Measurements from ENCODE around the gene GPC6. TPM values are rescaled to one million over a fixed set of nuclear protein-coding genes. Genes with fewer than 3 reads are reported as not detected.

The GPC6 gene
- total RNA-seq, 1 experiment from 2014 or later: 5.1 TPM

GRCh38 chr13:94163535-94163934 is 936.9 kb downstream of the GPC6 start:
- DNase-seq (ENCODE audit: low spot score): no peak

- no peak for DNase-seq (ENCODE audit: low spot score)
Observed at GRCh38 chr13:94168783-94169453, 942.3 kb downstream of the GPC6 start.

GRCh38 chr13:94169454-94170144 is 943.0 kb downstream of the GPC6 start:
- DNase-seq (ENCODE audit: low spot score): no peak

DNA sequence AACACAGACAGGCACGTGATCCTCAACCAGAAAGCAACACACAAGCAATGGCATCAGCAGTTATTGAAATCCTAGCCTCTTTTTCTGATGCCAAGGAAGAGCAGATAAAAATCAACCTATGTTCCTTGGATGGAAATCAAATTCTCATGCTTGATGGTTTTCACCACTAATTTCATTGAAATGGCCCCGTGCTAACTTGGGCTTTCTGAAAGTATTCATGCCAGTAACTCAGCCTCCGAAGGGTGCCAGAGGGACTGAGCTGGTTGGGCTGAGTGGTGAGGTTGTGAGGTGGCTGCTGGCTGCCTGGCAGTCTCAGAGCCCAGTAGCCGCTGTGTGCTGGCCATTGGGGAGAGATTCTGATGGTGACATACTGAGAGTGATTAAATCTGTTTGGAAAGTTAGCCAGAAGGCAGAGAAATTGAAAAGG is 943.6 kb downstream of the GPC6 start:
- no peak for DNase-seq (ENCODE audit: low spot score)

GRCh38 chr13:94172416-94172815 is 945.8 kb downstream of the GPC6 start:
- no peak for DNase-seq (ENCODE audit: low spot score)

- no peak for DNase-seq (ENCODE audit: low spot score)
Observed at GRCh38 chr13:94173312-94173854, 946.8 kb downstream of the GPC6 start.

- no peak for DNase-seq (ENCODE audit: low spot score)
Observed at GRCh38 chr13:94174009-94174408, 947.4 kb downstream of the GPC6 start.

DNA sequence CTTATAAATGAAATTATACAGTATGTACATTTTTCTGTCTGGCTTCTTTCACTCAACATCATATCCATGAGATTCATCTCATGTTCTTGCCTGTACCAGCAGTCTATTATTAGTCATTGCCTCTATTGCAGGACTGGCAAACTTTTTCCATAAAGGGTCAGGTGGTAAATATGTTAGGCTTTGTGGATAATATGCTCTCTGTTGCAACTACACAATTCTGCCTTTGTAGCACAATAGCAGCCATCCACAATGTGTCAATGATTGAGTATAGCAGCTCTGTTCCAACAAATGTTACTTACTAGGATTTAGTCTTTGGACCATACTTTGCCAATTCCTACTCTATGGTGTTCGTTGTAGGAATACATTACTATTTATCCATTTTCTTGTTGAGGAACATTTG is 948.5 kb downstream of the GPC6 start:
- no peak for DNase-seq (ENCODE audit: low spot score)

DNA sequence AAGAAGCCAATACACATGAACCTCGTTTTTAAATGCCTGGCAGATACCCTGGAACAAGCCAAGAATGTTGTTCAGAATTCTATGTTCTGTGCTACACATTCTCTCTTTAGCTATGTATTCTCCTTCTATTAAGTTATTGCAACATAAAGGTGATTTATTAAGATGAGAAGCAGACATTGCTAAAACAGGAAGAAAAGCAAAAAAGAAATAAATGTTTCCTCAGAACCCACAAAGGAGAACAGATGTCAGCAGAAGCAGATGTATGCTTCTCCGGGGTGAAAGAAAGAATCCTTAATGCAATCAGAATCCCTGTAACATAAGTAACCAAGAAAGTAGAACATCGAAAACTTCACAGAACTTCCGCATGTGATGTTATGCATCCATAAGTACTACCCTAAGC is 950.0 kb downstream of the GPC6 start:
- DNase-seq (ENCODE audit: low spot score): no peak

DNA sequence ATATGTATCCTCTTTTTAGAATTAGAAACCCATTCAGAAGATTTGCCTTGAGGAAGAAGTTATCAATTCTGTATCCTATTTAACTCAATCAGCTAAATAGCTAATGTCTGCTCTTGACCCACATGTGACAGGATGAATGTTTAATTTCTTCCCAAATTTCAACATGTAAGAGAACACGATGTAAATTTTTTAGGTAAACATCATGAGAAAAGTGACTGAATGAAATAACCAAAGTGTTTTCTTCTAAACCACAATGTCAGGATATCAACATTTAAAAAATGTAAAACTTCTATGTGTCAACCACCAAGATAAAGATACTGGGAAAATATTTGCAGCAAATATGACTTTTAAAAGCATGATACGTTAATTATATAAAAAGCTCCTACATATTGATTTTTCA is 950.4 kb downstream of the GPC6 start:
- DNase-seq (ENCODE audit: low spot score): no peak

DNA sequence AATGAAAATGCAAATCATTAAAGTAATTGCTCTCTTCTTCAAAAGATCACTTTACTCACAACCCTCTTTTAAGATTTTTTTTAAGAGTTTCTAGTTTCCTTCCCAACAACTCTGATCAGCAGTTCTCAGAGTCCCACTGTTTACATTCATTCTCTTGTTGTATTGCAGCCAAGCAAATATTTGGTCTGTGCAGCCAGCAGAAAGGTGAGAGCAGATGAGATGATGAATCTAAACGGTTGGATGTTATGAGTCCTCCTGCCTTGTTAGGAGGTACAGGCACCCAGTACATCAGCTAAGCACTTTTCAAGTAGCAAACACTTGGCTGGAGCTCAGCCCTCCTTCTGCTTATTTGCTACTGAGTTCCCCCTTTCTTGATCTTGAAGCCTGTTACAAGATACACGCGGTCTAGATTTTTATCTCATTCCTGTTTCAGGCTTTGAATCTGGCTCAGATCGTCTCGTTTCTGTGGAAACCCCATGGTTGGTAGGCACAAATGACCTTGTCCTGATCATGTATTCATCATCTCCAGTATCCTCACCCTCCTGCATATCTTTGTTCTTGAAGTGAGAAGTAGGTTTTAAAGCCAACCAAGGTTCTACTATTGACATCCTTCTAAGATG is 952.1 kb downstream of the GPC6 start:
- DNase-seq (ENCODE audit: low spot score): no peak

DNA sequence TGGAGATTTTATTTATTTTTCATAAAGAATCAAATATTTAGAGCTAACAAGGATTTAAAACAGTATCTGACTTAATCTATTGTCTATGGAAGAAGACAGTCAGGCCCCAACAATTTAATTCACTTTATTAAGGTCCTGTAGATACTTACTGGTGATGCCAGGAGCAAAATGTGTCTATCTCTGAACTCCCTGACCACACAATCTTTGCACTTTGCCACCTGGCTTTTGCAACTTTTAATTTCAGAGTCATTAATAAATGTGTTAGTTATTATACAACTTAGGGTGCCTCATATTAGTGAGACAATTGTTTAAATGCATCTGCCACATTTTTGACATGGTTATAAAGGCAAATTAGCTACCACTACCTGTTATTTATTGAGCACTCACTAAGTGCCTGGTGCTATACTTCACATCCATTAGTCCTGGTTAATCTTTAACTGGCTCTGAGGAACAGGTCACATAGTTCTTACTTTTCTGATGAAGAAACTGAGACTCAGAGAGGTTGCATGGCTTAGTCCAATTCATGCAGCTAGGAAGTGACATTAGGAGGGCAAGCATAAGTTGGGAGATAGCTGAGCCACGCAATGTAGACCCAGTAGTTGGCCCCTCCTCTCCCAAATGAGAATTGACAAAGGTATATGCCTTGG is 955.0 kb downstream of the GPC6 start:
- no peak for DNase-seq (ENCODE audit: low spot score)

- no peak for DNase-seq (ENCODE audit: low spot score)
Observed at GRCh38 chr13:94182185-94182761, 955.7 kb downstream of the GPC6 start.

GRCh38 chr13:94186470-94186869 is 959.9 kb downstream of the GPC6 start:
- DNase-seq (ENCODE audit: low spot score): no peak

DNA sequence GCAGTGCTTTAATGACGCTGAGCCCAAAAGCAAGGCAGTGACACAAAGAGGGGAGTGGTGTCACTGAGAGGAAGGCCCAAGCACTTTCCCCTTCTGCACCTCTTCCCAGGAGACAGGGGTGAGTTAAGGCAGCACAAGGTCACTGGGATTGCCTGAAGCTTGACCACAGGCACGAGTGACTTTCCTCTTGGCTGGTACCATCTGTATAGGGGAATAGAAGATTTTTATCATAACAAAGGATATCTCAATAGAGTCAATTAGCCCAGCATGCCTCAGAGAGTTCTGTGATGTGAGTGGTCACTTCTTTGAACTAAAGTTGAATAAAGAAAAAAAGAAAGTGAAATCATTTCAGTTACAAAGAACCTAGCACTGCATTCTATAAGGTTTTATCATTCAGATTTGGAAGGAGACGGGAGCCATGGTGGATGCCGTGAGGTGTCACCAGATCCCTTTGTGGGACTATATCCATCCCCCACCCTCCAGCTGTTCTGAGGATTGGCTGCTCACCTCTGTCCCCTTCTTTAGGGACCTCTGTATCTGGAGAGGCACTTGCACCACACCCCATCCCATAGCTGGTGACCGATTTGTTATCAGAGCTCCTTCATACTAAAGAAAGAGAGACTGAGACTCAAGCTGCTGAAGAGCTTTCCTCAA is 961.7 kb downstream of the GPC6 start:
- DNase-seq (ENCODE audit: low spot score): no peak

- DNase-seq (ENCODE audit: low spot score): peak; percentile 41
Observed at GRCh38 chr13:94192431-94192975, 965.9 kb downstream of the GPC6 start.

- DNase-seq (ENCODE audit: low spot score): peak; percentile 95
Observed at GRCh38 chr13:94195715-94196114, 969.1 kb downstream of the GPC6 start.

GRCh38 chr13:94196413-94196812 is 969.8 kb downstream of the GPC6 start:
- no peak for DNase-seq (ENCODE audit: low spot score)

DNA sequence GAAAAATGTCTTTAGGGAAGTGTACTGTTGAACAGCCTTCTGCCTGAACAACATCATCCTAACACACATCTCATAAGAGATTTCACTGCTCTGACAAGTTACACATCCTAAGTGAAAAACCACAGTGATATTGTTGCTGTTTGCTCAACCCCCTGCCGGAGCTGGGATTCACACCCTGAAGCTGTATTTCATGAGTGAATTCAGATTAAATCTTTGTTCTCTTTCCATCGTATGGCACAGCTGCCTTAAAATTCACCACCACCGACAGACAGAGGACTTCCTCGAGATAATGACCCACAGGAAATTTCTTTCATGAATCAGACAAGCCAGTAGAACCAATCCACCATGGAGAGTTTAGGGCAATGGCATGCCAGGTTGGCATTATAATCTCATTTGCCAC is 972.1 kb downstream of the GPC6 start:
- peak; percentile 64 for DNase-seq (ENCODE audit: low spot score)

- no peak for DNase-seq (ENCODE audit: low spot score)
Observed at GRCh38 chr13:94199135-94199534, 972.5 kb downstream of the GPC6 start.

- DNase-seq (ENCODE audit: low spot score): no peak
Observed at GRCh38 chr13:94201022-94201421, 974.4 kb downstream of the GPC6 start.

All from A172 (cell line).